HG02981 (cell line): ENCODE data around the gene EFNB1.

ENCODE experiments used
- ATAC-seq: cut with Tn5 transposase; IDR thresholded peaks from one replicate; pipeline ENCODE4 v1.9.1; 2021; ENCODE audit warnings: mild to moderate bottlenecking, moderate library complexity; ENCODE audit not compliant: unreplicated experiment

The EFNB1 gene

DNA sequence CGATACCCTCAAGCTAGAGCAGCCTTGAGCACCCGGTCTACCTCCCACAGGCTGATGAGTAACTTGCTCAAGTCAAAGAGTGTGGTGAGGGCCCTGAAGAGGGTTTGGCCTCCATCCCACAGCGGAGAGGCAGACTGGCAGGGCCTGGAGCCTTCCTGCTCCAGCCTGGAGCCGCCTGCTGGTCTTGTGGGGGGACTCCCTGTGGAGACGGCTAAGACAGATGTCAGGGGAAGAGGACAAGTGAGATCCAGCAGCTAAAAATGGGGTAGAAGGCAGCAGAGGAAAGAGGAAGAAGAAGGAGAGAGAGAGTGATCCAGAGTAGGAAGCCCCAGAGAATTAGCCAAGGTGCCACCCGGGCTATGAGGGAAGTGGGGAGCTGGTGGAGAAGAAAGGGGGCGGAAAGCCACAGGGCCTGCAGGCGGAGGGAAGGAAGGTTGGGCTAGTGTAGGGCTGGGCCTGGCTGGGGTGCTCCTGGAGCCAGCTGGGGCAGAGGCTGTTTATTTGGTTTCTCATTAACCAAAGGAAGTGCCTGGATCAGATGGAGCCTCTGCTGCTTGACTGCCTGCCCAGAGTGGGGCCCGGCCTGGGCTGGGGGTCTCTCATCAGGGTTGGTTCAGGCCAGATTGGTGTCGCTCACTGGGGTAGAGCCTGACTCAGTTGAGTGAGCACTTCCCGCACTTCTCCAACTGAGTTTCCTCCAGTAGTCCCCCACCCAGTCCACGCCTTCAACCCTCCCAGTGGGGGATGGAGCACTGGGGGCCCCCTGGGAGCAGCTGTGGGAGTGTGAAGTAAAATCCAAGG, 14.2 kb downstream of the EFNB1 start:
- ATAC-seq: no peak

DNA sequence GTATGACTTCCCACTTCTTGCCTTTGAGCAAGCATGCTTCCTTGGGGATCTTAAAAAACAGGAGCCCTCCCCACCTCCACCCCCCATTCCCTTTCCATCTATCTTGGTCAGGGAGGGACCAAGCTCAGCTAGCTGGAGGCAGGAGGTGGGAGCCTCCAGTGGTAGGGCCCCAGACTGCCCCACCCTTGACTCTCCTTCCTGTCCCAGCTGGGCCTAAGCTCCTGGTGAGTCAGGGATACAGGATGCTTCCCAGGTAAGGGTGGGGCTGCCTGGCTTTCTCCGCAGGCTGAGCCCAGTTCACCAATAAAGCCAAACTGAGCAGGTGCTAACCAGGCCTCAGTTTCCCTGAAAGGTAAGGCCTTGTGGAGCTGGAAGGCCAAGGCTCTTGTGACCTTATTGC, 15.2 kb downstream of the EFNB1 start:
- no peak for ATAC-seq

DNA sequence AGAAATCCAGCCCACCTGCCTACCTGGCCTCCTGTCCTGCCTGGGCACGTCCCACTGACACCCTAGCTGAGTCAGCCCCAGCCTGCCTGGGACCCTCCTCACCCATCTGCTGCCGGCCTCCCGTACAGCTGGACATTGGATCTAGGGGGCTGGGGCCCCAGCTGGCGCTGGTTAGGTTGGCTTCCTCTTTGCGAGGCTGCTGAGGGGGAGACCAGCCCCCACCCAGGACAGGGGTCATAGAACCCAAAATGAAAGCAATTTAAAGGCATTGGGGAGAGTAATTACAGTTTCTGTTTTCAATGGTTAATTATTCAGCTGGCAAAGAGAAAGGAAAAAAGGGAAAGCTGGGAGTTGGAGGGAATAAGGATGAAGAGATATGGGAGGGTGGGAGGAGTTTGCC, 15.8 kb downstream of the EFNB1 start:
- ATAC-seq: no peak

DNA sequence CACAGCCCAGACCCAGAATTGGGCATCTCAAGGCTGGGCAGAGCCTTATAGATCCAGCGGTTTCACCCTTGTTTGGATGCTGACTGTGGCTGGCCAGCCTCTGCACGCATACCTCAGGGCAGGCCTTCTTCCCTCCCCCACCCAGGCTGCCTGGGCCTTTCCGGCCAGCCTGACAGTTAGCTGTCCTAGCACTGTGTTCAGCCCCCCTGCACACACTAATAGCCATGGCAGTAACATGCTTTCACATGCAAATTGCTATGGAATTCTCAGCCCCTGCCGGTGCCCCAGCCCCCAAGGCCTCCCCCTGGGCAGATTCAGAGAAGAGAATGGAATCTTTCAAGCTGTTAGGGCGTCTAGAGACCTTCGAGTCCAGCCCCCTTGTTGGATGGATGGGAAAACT, 17.7 kb downstream of the EFNB1 start:
- ATAC-seq: no peak

DNA sequence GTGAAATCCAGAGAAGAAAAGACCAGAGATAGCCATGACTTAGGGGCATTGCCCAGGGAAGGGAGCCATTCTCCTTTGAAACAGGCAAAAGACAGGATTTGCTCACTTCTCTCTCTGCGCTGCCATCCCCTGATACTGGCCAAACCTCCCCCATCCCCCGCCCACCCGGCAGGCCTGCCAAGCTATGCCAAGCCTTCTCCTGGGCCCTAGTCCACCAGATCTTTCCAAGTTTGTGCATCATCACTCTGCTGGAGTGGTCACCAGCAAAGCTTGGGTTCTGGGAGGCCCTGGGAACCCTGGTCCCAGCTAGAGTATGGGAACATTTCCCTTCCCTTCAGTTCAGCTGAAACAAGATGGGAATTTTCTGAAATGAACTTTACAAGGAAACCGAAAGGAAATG, 18.4 kb downstream of the EFNB1 start:
- ATAC-seq: no peak

DNA sequence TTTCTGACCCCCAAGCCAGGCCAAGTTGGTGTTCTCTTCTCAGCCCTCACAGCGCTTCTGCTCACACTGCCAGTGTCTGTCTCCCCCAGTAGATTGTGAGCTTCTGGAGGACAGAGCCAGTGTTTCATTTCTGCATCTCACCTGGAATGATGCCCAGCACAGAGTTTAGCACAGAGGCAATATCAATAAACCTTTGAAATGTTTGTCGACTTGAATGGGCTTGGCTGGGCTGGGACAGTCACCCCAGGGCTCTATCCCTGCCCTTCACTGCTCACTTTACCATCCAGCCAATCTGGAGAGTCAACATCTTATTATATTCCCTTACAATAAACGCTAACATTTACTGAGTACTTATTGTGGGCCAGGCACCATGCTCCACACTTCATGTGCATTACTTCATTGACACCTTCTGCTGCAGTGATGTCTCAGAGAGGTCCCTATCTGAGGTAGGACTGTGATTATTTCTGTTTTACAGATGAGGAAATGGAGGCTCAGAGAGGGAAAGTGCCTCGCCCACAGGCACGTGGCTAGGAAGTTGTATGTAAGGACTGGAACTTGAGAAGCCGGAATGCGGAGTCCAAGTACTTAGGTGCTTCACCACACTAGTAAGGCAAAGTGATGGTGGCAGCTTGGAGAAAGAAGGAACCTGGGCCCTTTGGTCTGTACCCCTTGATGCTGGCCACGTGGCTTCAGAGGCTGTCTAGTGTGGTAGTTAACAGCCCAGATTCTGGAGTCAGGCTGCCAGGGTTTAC, 19.5 kb downstream of the EFNB1 start:
- no peak for ATAC-seq

DNA sequence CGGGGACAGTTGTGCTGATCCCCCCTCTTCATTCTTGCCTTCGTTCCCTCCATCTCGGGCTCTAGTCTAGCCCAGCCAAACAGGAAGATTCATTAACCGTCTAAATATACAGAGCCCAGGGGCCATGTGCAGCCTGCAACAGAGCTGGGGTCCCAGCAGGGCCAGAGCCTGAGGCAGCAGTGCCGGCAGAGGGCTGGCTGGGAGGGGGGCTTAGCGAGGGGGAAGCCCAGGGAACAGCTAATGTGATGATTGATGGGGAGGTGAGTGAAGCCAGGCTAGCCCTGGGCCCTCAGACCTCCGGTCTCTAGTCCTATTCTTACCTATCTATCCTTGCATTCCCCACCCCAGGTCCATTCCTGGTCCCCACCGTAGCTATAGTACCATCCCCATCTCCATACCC, 22.3 kb downstream of the EFNB1 start:
- no peak for ATAC-seq

DNA sequence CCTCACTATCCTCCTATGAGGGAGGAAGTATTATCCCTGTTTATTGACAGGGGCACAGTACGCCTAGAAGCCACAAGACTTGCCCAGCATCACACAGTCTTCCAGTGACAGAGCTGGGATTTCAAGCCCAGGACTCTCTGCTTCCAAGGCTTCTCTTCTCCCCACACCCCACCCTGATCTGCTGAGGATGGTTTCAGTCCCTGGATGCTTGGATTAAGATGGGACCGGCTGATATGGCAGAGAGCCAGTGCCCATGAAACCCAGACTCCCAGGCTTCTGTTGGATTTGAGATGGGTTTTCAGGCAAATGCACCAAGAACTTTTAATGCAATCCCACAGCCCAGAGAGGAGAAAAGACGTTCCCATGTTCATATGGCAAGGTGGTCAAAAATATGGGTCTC, 23.2 kb downstream of the EFNB1 start:
- no peak for ATAC-seq

DNA sequence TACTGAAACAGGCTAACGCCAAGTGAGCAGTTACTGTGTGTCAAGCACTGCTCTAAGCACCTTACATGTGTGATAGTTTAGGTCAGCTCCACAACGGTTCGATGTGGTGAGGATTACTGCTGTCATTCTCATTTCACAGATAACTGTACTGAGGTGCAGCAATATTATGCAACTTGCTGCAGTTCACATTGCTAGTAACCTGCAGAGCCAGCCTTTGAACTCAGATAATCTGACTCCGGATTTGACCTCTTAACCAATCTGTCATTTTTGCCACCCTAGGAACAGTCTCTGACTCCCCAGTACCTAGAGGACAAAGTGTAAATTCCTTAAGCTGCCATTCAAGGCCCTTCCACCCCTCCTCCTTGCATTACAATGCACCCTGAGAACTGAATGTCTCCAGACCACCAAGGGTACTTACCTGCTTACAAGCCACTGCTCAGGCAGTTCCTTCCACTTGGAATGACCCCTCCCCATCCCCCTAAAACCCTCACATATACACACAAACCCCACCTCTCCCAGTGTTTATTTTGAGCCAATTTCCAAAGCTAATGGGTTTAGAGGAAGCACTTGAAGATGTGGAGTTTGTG, 24.9 kb downstream of the EFNB1 start:
- ATAC-seq: no peak

DNA sequence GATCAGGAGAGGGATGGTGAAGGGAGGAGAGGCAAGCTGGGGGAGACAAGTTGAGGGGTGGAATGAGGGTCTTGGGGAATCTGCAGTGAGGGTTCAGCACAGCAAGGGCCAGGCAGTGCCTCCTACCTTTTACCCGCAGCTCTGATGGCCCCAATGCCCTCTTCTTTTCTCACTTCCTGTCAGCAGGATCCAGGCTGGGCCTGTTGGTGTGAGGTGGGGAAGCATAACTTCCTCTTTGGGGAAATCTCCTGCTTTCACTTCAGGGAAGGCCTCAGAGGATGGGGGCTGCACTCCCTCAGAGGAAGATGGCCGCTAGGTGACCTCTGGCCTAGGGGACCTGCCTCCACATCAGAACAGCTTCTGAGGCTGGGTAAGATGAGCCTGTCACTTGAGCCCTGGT, 36.5 kb downstream of the EFNB1 start:
- ATAC-seq: no peak

DNA sequence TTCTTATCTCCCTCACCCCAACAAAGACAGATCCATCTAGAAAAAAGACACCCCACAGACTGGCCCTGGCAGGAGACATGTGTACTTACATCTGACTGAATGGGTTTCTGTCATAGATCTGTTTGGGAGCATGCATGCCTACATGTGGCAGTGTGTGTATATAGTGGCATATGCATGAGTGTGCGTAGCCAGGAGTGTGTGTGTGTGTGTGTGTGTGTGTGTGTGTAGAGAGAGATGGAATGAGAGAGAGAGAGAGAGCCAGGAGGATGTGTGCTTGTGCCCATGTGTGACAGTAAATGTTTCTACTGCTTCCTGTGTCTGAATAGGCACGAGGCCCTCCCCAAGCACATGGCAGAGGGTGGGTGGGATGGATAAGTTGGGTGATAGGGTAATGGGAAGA, 37.1 kb downstream of the EFNB1 start:
- no peak for ATAC-seq

DNA sequence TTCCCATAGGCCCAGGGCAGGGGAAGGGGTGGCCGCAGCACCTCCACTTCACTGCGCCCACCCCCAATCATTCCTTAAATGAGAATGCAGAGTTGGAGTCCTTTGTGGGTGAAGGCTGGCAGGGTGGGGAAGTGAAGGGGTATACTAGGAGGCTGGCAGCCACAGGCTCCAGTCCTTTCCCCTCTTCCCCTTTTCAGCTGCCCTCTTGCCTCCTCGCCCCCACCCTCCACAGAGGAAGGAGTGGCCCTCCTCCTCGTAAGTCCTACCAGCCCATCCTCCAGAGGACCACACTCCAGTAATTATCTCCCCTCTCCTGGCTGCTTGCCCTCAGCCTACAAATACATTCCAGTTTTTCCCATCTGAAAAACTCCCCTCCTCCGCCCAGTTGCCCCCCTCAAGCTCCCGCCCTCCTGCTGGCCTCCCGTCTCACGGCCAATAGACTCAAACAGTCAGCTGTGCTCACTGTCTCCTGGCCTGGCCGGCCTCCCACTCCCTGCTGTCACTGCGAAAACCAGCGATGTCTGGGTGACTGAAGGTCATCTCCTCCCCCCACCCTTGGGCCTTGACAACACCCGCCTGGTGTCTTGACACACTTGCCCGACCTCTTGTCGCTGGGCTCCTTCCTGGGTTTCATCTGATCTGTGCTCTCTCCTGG, 38.8 kb downstream of the EFNB1 start:
- no peak for ATAC-seq

DNA sequence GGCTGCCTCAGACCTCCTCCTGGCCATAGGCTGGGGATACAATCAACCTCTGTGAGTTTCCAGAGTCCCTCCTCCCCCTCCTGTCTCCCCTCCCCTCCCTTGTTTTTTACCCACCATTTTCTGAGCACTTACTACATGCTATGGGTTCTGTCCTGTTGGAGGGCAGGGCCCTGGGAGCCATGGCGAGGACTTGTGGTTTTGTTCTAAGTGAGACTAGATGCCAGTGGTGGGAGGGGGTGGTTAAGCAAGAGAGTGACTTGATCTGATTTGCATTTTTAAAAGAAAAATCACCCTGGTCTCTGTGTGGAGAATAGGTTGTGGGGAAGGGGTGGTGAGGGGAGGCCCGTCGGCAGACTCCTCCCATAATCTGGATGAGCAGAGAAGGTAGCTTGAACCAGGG, 39.5 kb downstream of the EFNB1 start:
- no peak for ATAC-seq

DNA sequence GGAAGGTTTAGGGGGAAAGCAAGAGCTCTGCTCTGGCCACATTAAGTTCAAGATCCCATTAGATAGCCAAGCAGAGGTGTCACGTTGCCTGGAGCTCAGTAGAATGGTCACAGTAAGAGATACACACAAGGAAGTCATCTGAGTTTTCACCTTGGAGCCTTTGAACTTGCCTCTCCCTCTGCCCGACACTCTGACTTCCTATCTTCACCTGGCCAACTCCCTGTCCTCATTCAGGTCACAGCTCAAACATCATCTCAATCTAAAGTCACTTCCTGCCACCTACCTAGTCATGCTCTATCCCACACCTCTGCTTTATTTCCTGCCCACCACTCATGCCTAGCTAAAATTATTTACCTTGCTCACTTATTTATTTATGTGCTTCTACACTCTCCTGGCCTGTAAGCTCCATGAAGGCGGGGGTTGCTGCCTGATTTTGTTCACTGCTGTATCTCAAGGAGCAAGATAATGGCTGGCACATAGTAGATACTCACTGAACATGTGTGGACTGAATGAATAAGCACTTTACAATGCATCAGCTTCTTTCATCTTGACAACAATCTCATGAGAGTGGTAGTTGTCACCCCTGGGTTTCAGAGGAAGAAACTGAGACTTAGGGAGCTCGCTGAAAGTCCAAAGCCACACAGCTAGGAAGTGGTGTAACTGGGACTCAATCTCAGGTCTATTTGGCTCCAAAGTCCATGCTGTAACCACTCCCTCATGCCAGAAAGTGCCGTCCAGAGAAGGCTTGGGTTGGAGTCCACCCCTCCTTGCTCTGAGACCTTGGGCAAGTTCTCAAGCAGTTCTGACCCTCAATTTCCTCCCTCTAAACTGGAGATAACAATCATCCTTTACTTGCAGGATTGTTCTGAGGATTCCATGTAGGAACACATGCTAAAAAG, 40.3 kb downstream of the EFNB1 start:
- no peak for ATAC-seq

DNA sequence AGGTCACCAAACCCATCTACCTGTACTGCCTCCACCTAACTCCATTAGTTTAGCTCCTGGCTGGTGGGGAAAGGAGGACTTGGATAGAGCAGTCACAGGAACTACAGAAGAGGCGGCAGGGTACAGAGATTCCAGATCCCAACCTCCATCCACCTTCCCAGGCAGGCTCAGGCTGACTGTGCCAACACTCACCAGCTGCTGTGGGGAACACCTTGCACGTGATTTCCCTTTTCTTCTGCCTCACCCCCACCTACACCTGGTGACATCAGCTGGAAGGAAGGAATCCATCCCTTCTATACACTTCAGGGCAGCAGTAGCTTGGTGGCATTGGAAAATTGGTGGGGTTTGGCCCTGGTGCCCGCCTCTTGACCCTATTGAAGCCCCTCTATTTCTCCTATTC, 41.5 kb downstream of the EFNB1 start:
- no peak for ATAC-seq

DNA sequence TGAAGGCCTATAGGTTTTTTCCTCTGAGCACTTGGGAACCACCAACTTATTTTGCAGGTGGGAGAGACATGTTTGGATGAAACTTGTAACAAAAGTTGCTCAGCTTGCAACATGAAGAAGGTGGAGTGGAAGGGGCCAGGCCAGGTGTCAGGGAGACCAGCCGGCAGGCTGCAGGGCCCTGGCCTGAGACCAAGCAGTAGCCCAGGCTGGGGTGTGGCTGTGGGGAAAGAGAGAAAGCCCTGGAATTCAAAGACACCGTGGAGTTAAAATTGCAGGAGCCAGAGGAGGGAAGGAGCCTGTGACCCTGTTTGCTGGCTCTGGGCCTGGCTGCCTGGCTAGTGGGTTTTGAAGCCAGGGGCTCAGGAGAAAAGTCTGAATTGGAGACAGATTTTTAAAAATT, 43.4 kb downstream of the EFNB1 start:
- no peak for ATAC-seq

DNA sequence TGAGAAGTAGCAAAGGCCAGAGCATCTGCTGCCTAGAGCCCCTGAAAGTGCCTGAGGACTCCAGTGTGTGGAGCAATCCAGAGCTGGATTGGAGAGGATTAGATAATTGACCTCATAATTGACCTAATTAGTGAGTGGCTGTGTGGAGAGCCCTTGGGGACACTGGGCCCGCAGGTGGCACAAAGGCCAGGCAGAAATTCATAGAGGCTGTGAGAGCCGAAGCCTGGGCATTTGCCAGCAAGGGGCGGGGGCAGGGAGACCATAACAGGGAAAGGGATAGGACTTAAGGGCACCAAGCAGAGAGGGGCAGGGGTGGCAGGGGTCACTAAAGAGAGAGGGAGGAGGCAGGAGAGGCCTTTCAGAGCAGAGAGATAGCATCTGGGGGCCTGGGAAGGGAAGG, 45.3 kb downstream of the EFNB1 start:
- ATAC-seq: no peak

DNA sequence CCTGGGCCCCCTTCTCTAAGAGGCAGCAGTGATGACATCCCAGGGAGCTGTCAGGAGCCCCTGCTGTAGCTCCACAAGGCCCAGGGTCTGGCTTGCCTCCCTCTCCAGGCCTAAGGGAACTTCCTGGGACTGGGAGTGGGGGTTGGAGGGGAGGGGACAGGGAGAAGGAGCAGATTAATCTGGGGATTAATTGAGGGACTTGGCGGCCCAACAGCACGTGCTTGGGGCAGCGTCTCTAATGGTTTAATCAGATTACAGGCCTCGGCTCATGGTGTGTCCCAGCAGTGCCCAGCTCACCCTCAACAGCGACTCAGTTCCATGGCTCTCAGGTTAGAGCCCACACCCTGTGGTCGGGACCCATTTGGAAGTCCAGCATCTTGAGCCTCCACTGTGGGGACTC, 47.9 kb downstream of the EFNB1 start:
- no peak for ATAC-seq

DNA sequence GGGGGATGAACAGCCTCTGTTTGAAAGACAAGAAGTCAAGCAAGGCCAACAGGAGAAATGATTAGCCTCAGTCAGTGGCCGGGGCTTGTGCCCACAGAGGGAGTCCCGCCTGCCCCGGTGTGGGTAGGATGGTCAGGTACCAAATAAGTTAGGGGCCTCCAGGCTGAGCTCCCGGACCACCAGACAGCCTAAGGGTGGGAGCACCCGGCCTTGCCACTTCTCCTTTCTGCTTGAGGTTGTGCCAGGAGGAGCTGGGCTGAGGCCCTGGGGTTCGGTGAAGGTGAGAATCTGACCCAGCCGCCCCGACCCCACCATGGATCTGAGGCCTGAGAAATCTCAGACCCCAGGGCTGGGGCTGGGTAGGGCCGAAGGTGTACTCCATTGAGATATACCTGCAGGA, 48.8 kb downstream of the EFNB1 start:
- no peak for ATAC-seq

DNA sequence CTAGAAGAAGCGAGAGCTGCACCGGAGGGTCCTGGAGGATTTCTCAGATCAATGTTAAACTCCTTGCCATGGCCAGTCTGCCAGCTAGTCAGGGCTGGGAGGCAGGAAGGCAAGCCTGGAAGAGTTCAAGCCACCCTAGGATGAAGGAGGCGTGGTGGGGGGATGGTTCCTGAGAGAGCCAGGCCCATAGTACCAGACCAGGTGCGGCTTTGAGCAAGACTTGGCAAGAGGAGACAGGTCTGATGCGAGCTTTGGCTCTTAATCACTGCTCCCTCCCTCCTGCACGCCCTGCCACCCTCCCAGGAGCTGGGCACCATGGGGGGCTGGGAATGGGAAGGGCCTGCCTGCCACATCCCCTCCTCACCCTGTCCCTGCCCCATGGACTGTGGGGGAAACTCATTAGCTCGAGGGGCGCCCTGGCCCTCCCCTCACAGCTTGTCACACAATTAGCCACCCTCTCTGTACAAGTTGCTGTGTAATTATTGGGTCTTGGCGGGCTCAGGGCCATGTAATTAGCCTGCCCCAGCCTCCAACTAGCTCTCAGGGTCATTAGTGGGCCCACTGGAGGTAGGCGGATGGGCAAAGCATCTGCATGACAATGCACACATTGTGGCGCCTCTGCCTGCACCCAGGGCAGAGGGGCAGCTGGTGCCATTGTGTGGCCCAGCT, 50.3 kb downstream of the EFNB1 start:
- ATAC-seq: no peak
